Adrenal gland (tissue), 5 donors: ENCODE measurements around the gene RASL10B.

Source experiments
- POLR2A ChIP-seq, 2 donors: fragments of 450-650 bp; IDR thresholded peaks; one replicate each; pipeline ENCODE4 v1.6.1; 2017; ENCODE audit warnings: antibody characterized with exemption in 2 of 2, mild to moderate bottlenecking in 2 of 2, moderate library complexity in 1 of 2
- TF ChIP-seq, protein P1 (sequence below), 6 experiments: fragments of 450-650 bp in 4 of 6; fragments of 200-600 bp in 2 of 6; sonication (generic) in 1 of 6; IDR thresholded peaks; 1 replicate in 5 of 6; 2 replicates in 1 of 6; pipeline versions ENCODE4 v1.5.1 to v1.8.0; 2016 to 2021; ENCODE audit warnings: antibody characterized with exemption in 6 of 6, mild to moderate bottlenecking in 2 of 6, moderate library complexity in 1 of 6
- donor health status: DM: no; HTN: no; CAD: no.

DNA sequence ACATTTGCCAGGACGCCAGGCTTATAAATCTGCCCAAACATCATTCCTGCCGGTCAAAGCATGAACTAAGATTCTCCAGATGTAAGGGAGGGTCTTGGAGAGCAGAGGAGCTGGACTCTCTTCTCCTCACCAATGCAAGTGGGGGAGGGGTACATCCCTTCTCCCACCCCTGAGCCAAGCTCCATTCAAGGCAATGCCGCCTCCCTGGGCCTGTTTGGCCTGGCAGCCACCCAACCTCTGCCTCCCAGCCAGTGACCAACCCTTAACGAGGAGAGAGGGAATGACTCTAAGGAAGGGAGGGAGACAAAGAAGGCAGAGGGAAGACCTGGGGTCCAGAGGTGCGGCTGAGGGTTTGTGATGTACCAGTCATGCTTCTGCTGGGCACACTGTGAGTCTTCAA is 43.1 kb downstream of the RASL10B start:
- no peak for TF ChIP-seq POLR2A (IDR thresholded peaks at IDR 0.05)
- TF ChIP-seq, protein P1, sequence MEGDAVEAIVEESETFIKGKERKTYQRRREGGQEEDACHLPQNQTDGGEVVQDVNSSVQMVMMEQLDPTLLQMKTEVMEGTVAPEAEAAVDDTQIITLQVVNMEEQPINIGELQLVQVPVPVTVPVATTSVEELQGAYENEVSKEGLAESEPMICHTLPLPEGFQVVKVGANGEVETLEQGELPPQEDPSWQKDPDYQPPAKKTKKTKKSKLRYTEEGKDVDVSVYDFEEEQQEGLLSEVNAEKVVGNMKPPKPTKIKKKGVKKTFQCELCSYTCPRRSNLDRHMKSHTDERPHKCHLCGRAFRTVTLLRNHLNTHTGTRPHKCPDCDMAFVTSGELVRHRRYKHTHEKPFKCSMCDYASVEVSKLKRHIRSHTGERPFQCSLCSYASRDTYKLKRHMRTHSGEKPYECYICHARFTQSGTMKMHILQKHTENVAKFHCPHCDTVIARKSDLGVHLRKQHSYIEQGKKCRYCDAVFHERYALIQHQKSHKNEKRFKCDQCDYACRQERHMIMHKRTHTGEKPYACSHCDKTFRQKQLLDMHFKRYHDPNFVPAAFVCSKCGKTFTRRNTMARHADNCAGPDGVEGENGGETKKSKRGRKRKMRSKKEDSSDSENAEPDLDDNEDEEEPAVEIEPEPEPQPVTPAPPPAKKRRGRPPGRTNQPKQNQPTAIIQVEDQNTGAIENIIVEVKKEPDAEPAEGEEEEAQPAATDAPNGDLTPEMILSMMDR (IDR thresholded peaks at IDR 0.05), result no peak
